Testis (tissue), 2 donors: ENCODE data around the gene IL1B.
"Not testable (repeated sequence)": the region's sequence is repeated elsewhere in the genome, so short reads cannot be mapped to it uniquely, and the experiment has no call there.

Experiments used
- POLR2A ChIP-seq: fragments of 450-650 bp; IDR thresholded peaks from one replicate; pipeline ENCODE4 v1.6.1; 2017; ENCODE audit warnings: antibody characterized with exemption, mild to moderate bottlenecking, moderate library complexity
- TF ChIP-seq, protein P1 (sequence below), 3 experiments: fragments of 450-650 bp in 2 of 3; fragments of 200-600 bp in 1 of 3; sonication (generic) in 1 of 3; IDR thresholded peaks; one replicate each; pipeline ENCODE4 v1.5.1; 2016 to 2019; ENCODE audit warnings: antibody characterized with exemption in 3 of 3, mild to moderate bottlenecking in 2 of 3, moderate library complexity in 1 of 3

DNA sequence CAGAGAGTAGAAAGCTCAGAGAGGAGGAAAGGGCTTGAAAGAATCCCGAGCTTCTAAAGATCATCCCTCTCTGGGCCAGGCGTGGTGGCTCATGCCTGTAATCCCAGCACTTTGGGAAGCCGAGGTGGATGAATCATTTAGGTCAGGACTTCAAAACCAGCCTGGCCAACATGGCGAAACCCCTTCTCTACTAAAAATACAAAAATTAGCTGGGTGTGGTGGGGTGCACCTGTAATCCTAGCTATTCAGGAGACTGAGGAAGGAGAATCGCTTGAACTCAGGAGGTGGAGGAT, 3.0 kb downstream of the IL1B start:
- TF ChIP-seq, protein P1, sequence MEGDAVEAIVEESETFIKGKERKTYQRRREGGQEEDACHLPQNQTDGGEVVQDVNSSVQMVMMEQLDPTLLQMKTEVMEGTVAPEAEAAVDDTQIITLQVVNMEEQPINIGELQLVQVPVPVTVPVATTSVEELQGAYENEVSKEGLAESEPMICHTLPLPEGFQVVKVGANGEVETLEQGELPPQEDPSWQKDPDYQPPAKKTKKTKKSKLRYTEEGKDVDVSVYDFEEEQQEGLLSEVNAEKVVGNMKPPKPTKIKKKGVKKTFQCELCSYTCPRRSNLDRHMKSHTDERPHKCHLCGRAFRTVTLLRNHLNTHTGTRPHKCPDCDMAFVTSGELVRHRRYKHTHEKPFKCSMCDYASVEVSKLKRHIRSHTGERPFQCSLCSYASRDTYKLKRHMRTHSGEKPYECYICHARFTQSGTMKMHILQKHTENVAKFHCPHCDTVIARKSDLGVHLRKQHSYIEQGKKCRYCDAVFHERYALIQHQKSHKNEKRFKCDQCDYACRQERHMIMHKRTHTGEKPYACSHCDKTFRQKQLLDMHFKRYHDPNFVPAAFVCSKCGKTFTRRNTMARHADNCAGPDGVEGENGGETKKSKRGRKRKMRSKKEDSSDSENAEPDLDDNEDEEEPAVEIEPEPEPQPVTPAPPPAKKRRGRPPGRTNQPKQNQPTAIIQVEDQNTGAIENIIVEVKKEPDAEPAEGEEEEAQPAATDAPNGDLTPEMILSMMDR (IDR thresholded peaks at IDR 0.05), result not testable (repeated sequence)
- TF ChIP-seq POLR2A, result not testable (repeated sequence)
